ENCODE measurements around the gene CAMK2N1.

The CAMK2N1 gene

DNA sequence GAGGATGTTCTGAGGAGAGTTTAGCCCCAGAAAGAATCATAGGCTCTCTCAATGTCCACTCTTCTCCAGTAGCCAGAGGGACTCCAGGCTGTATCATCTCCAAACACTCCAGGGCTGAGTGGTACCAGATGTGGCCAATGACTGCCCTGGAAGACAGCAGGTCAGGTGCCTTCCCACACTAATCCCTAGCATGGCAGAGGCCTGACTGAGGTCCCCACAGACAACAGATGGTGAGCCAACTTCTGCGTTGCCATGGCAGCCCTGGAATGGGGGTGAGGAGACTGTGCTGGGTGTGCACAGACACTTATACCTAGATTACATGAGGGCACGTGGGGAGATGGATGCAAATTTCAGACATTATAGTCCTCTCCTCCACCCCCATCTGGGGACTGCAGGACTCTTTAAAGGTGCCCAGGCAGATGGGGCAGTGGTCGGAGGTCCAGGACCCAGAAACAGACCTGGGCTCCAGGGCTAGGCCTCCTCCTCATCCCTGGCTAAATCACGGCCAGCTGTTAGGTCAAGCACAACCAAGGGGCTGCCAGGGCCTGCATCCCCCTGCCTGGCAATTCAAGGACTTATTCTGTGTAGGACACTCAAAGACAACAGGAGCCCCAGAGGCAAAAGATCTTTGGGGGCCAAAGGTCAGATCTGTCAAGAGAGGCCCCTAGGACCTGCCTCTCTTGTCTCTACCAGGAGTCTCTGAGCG lies 42.9 kb downstream of the CAMK2N1 start:
- FAIRE-seq = no peak

DNA sequence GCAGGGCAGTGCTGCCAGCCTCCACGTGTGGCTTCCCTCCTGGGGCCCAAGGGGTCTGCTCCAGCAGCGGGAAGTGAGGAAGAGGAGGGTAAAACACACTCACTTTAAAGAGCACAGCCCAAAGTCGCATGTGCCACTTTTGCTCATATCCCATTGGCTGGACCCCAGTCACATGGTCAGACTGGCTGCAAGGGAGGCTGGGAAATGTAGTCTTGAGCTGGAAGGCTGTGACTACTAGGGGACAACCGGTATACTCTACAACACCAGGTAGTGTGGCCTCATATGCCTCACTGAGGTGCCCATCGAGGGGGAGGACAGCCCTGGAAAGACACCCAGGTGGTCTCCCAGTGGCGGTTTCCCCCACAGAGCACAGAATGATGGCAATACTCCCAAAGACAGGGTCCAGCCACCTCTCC lies 45.2 kb downstream of the CAMK2N1 start:
- FAIRE-seq = no peak

DNA sequence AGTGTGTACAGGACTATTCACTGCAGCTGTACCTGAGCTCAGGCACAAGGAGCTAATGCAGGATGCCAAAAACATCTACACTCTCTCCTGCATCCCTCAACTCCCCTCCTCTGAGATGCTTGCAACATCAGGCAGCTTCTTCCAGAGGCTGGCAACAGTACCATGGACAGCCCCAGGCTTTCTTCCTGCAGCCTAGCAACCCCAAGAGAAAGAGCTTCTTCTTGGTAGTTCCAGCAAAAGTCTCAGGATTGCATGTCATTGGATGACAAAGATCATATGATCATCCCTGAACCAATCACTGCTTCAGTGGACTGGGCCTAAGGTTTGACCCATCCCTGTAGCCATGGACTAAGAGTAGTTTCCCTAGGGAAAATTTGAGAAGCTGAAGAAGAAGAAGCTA lies 46.7 kb downstream of the CAMK2N1 start:
- FAIRE-seq = no peak

DNA sequence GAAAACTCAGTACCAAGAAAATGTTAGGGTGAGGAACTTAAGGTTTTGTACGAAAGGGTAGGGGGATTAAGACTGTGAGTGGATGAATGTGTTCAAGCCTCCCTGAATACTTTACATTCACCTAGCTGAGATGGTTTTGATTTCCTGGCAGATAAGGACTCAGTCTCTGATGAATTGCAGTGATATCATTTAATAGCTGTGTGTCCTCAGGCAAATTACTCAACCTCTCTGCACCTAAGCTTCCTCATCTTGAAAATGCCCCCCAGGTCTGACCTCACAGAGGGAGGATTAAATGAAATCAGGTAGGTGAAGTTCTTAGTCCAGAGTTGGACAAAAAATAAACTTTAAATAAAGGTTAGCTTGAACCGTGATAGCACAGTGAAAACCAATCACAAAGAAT lies 48.4 kb downstream of the CAMK2N1 start:
- FAIRE-seq = no peak

DNA sequence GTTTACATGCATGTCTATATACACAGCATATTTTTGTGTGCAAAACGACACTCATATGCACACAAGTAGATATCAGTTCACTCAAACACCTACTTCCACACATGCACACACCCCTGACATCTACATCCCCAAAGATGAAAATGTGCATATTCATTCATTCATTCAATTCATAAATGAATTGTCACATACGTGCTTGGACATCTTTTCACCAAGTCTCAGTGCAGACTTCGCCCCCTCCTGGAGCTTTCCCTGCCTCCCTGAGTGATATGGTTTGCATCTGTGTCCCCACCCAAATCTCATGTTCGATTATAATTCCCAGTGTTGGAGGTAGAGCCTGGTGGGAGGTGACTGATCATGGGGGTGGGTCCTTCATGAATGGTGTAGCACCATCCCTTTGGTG lies 53.1 kb downstream of the CAMK2N1 start:
- FAIRE-seq = no peak

Measured in G401.6 (cell line).